ENCODE results near the gene HOMEZ.

- TF ChIP-seq, protein P1, sequence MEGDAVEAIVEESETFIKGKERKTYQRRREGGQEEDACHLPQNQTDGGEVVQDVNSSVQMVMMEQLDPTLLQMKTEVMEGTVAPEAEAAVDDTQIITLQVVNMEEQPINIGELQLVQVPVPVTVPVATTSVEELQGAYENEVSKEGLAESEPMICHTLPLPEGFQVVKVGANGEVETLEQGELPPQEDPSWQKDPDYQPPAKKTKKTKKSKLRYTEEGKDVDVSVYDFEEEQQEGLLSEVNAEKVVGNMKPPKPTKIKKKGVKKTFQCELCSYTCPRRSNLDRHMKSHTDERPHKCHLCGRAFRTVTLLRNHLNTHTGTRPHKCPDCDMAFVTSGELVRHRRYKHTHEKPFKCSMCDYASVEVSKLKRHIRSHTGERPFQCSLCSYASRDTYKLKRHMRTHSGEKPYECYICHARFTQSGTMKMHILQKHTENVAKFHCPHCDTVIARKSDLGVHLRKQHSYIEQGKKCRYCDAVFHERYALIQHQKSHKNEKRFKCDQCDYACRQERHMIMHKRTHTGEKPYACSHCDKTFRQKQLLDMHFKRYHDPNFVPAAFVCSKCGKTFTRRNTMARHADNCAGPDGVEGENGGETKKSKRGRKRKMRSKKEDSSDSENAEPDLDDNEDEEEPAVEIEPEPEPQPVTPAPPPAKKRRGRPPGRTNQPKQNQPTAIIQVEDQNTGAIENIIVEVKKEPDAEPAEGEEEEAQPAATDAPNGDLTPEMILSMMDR (IDR thresholded peaks at IDR 0.05): no peak
- no peak for TF ChIP-seq POLR2A (IDR thresholded peaks at IDR 0.05)
Observed at GRCh38 chr14:23275412-23275811, 10.5 kb downstream of the HOMEZ start.
